Ascending aorta (tissue), 2 donors: ENCODE results near the gene ZNF292. TPM values are rescaled to one million over a fixed set of nuclear protein-coding genes. Genes with fewer than 3 reads are reported as not detected.
A peak's percentile ranks its signal among the peaks of the same experiment; 100 is the strongest.

Experiments
- DNase-seq, 2 donors: peaks; one replicate each; pipeline ENCODE4 v3.0.0-alpha.2; 2019; ENCODE audit warnings: low spot score in 2 of 2
- H3K27ac ChIP-seq, 2 donors: fragments of 200-600 bp; sonication (generic); one replicate each; pipeline ENCODE4 v1.5.1; 2016 to 2017; ENCODE audit warnings: mild to moderate bottlenecking in 1 of 2
- H3K27me3 ChIP-seq: fragments of 200-600 bp; sonication (generic); one replicate; pipeline ENCODE4 v1.5.1; 2017
- H3K36me3 ChIP-seq, 2 donors: fragments of 200-600 bp; sonication (generic); one replicate each; pipeline ENCODE4 v1.5.1; 2016
- H3K4me1 ChIP-seq, 2 donors: fragments of 200-600 bp; sonication (generic); one replicate each; pipeline ENCODE4 v1.5.1; 2016 to 2017; ENCODE audit warnings: mild to moderate bottlenecking in 1 of 2
- H3K4me3 ChIP-seq, 2 donors: fragments of 200-600 bp; sonication (generic); one replicate each; pipeline ENCODE4 v1.5.1; 2016 to 2017; ENCODE audit warnings: mild to moderate bottlenecking in 1 of 2
- H3K9me3 ChIP-seq, 2 donors: fragments of 200-600 bp; sonication (generic); one replicate each; pipeline ENCODE4 v1.5.1; 2016
- intact Hi-C: fragments of 100-400 bp; cut with DNase I; formaldehyde crosslinking; loops from one replicate; pipeline ENCODE4 v1.15.1; 2023
- total RNA-seq: library from RNA; depleted of rRNA; stranded (reverse); fragments of >200 nt; gene quantifications from one replicate; pipeline ENCODE4 v1.1.0, GENCODE V29; 2016
- TF ChIP-seq, protein P1 (sequence below), 3 experiments: fragments of 200-600 bp in 2 of 3; fragments of 450-650 bp in 1 of 3; sonication (generic) in 2 of 3; IDR thresholded peaks; one replicate each; pipeline ENCODE4 v1.5.1; 2016 to 2019; ENCODE audit warnings: antibody characterized with exemption in 3 of 3, mild to moderate bottlenecking in 1 of 3, moderate library complexity in 1 of 3

ZNF292 gene
- total RNA-seq, 1 donor from 2014 or later, result 19.1 TPM

- Histone ChIP-seq H3K9me3 (peaks cover 0 to 4% of the 10 kb centered on the region in 2 donors), H3K27ac (no peak overlapping the region), H3K4me3 (no peak overlapping the region), H3K36me3 (no peaks in the 10 kb centered on the region), H3K4me1 (no peaks in the 10 kb centered on the region), H3K27me3 (no peaks in the 10 kb centered on the region)
- intact Hi-C loops, result no loop called here
- TF ChIP-seq, protein P1, sequence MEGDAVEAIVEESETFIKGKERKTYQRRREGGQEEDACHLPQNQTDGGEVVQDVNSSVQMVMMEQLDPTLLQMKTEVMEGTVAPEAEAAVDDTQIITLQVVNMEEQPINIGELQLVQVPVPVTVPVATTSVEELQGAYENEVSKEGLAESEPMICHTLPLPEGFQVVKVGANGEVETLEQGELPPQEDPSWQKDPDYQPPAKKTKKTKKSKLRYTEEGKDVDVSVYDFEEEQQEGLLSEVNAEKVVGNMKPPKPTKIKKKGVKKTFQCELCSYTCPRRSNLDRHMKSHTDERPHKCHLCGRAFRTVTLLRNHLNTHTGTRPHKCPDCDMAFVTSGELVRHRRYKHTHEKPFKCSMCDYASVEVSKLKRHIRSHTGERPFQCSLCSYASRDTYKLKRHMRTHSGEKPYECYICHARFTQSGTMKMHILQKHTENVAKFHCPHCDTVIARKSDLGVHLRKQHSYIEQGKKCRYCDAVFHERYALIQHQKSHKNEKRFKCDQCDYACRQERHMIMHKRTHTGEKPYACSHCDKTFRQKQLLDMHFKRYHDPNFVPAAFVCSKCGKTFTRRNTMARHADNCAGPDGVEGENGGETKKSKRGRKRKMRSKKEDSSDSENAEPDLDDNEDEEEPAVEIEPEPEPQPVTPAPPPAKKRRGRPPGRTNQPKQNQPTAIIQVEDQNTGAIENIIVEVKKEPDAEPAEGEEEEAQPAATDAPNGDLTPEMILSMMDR (IDR thresholded peaks at IDR 0.05), result no peak
- no peak for DNase-seq
Measured at GRCh38 chr6:87118054-87118453, 37.3 kb upstream of the ZNF292 start.

- Histone ChIP-seq H3K27ac (no peak overlapping the region), H3K4me3 (peak overlapping the region in 1 of 2 donors; percentile 32), H3K36me3 (no peaks in the 10 kb centered on the region), H3K9me3 (peaks cover 0 to 4% of the 10 kb centered on the region in 2 donors), H3K4me1 (no peaks in the 10 kb centered on the region), H3K27me3 (no peaks in the 10 kb centered on the region)
- no peak for DNase-seq
- intact Hi-C loops, result no loop called here
- TF ChIP-seq, protein P1 (IDR thresholded peaks at IDR 0.05), result no peak
Measured at GRCh38 chr6:87122477-87122876, 32.9 kb upstream of the ZNF292 start.

DNA sequence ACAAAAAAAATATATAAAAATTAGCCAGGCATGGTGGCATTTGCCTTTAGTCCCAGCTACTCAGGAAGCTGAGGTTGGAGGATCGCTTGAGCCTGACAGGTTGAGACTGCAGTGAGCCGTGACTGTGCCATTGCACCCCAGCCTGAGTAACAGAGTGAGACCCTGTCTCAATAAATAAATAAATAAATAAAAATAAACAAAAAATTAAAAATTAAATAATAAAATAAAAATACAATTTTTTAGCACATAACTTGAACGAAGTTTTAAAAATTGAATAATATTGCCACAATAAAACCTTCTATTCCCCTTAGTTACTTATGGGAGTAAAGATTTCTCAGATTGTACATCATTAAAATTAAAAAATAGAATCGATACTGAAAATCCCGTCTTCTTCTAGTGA lies 31.3 kb upstream of the ZNF292 start:
- Histone ChIP-seq H3K27me3 (no peaks in the 10 kb centered on the region), H3K4me3 (no peak overlapping the region), H3K36me3 (no peaks in the 10 kb centered on the region), H3K4me1 (no peaks in the 10 kb centered on the region), H3K9me3 (peaks cover 0 to 4% of the 10 kb centered on the region in 2 donors), H3K27ac (no peak overlapping the region)
- TF ChIP-seq, protein P1 (IDR thresholded peaks at IDR 0.05), result no peak
- intact Hi-C loops, result no loop called here
- no peak for DNase-seq

DNA sequence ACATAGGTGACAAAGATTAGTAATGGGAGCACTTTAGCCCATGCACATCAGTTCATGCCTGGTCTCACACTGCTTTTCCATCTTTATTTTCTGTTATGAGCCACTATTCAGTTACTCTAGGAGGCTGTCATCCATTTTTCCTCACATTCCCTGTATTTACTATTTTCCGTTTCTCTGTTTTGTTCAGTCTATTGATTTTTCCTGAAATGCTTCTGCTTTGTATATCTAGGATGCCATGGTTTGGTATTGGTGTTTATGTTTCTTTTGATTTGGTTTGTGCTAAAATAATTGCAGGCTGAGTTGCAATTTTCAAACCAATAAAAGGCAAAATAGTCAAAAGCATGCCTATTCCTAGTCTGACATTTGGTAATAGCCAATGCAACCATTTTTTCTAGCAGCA lies 28.9 kb upstream of the ZNF292 start:
- no peaks in the 10 kb centered on the region for H3K4me1 ChIP-seq
- H3K27me3 ChIP-seq, result no peaks in the 10 kb centered on the region
- TF ChIP-seq, protein P1 (IDR thresholded peaks at IDR 0.05), result no peak
- no peak for DNase-seq
- H3K9me3 ChIP-seq, result peaks cover 0 to 4% of the 10 kb centered on the region in 2 donors
- no peak overlapping the region for H3K27ac ChIP-seq
- no peak overlapping the region for H3K4me3 ChIP-seq
- intact Hi-C loops, result no loop called here
- no peaks in the 10 kb centered on the region for H3K36me3 ChIP-seq

DNA sequence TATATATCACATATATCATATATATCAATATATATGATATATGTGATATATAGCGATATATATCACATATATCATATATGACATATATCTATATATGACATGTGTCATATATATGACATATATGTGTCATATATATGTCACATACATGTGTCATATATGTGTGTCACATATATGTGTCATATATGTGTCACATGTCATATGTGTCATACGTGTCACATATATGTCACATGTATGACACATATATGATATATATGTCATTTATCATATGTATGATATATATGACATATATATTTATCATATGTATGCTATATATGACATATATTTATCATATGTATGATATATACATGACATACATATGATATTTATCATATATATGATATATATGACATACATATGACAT lies 27.6 kb upstream of the ZNF292 start:
- intact Hi-C loops, result no loop called here
- Histone ChIP-seq H3K36me3 (no peaks in the 10 kb centered on the region), H3K9me3 (no peaks in the 10 kb centered on the region), H3K27me3 (no peaks in the 10 kb centered on the region), H3K4me3 (no peak overlapping the region), H3K27ac (no peak overlapping the region), H3K4me1 (no peaks in the 10 kb centered on the region)
- TF ChIP-seq, protein P1 (IDR thresholded peaks at IDR 0.05), result no peak
- no peak for DNase-seq

DNA sequence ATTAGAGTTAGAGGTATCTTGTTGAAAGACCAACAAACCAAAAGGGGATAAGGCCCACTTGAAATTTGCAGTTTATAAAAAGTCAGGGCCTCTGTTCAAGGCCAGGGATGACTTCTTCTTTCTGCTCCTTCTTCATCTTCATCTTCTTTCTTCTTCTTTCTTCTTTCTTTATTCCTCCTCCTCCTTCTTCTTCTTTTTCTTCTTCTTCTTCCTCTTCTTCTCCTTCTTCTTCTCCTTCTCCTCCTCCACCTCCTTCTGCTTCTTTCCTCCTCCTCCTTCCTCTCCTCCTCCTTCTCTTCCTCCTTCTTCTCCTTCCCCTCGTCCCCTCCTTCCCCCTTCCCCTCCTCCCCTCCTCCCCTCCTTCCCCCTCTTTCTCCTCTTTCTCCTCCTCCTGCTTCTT lies 18.4 kb upstream of the ZNF292 start:
- no peaks in the 10 kb centered on the region for H3K9me3 ChIP-seq
- H3K4me1 ChIP-seq, result no peaks in the 10 kb centered on the region
- no peak overlapping the region for H3K4me3 ChIP-seq
- no peaks in the 10 kb centered on the region for H3K36me3 ChIP-seq
- intact Hi-C loops, result loop anchor here (5.0 kb wide), 1 partner anchor 185 kb away; the partner anchor contains the start of gene SMIM8
- TF ChIP-seq, protein P1 (IDR thresholded peaks at IDR 0.05), result no peak
- H3K27me3 ChIP-seq, result no peaks in the 10 kb centered on the region
- DNase-seq, result no peak
- no peak overlapping the region for H3K27ac ChIP-seq
